HepG2 (cell line): ENCODE measurements around the gene DSTYK. TPM values are rescaled to one million over a fixed set of nuclear protein-coding genes. Genes with fewer than 3 reads are reported as not detected.

Experiments used
- EEA1 ChIP-seq: sonication (generic); formaldehyde crosslinking; IDR thresholded peaks from 2 replicates; pipeline ENCODE4 v1.5.1; 2020; ENCODE audit warnings: mild to moderate bottlenecking, missing genetic modification reagents, borderline replicate concordance
- HIVEP1 ChIP-seq: sonication (generic); formaldehyde crosslinking; IDR thresholded peaks from 2 replicates; pipeline ENCODE4 v1.4.0; 2020; ENCODE audit warnings: mild to moderate bottlenecking, missing genetic modification reagents
- HOXA5 ChIP-seq: sonication (generic); formaldehyde crosslinking; IDR thresholded peaks from 2 replicates; pipeline ENCODE4 v1.4.0; 2020; ENCODE audit warnings: missing genetic modification reagents
- MAFK ChIP-seq, 2 experiments: IDR thresholded peaks in 1 of 2; conservative IDR thresholded peaks in 1 of 2; 2 replicates each; pipeline ENCODE4 v1.6.1; 2011; ENCODE audit warnings: improper control_type of control experiment in 2 of 2, low read length in 2 of 2
- MEIS2 ChIP-seq: sonication (generic); formaldehyde crosslinking; IDR thresholded peaks from 2 replicates; pipeline ENCODE4 v1.9.0; 2021; ENCODE audit warnings: mild to moderate bottlenecking, missing genetic modification reagents
- MTA3 ChIP-seq: sonication (generic); formaldehyde crosslinking; IDR thresholded peaks from 2 replicates; pipeline ENCODE4 v1.4.0; 2020; ENCODE audit warnings: missing genetic modification reagents
- MTF2 ChIP-seq: sonication (generic); formaldehyde crosslinking; IDR thresholded peaks from 2 replicates; pipeline ENCODE4 v1.5.0; 2020; ENCODE audit warnings: missing genetic modification reagents, borderline replicate concordance
- REPIN1 ChIP-seq: sonication (generic); formaldehyde crosslinking; IDR thresholded peaks from 2 replicates; pipeline ENCODE4 v1.8.0; 2022; ENCODE audit warnings: missing genetic modification reagents, low read depth, mild to moderate bottlenecking, borderline replicate concordance
- SALL1 ChIP-seq: sonication (generic); formaldehyde crosslinking; IDR thresholded peaks from 2 replicates; pipeline ENCODE4 v1.8.0; 2022; ENCODE audit warnings: mild to moderate bottlenecking, missing genetic modification reagents
- SAP130 ChIP-seq: IDR thresholded peaks from 2 replicates; pipeline ENCODE4 v1.6.1; 2016; ENCODE audit warnings: low read depth
- SCMH1 ChIP-seq: sonication (generic); formaldehyde crosslinking; IDR thresholded peaks from 2 replicates; pipeline ENCODE4 v1.9.0; 2021; ENCODE audit warnings: missing genetic modification reagents, mild to moderate bottlenecking, borderline replicate concordance
- SIN3A ChIP-seq: IDR thresholded peaks from 2 replicates; pipeline ENCODE4 v1.6.1; 2011; ENCODE audit warnings: low read depth, mild to moderate bottlenecking, control low read depth, low read length, borderline replicate concordance
- SNAPC2 ChIP-seq: sonication (generic); formaldehyde crosslinking; IDR thresholded peaks from 2 replicates; pipeline ENCODE4 v1.8.1; 2022; ENCODE audit warnings: mild to moderate bottlenecking, missing genetic modification reagents
- ZBTB8A ChIP-seq: sonication (generic); formaldehyde crosslinking; IDR thresholded peaks from 2 replicates; pipeline ENCODE4 v1.4.0; 2020; ENCODE audit warnings: mild to moderate bottlenecking, low read depth, missing genetic modification reagents, borderline replicate concordance
- ZNF709 ChIP-seq: sonication (generic); formaldehyde crosslinking; IDR thresholded peaks from 2 replicates; pipeline ENCODE4 v1.5.0; 2020; ENCODE audit warnings: mild to moderate bottlenecking, missing genetic modification reagents
- polyA plus RNA-seq, 8 experiments: library from polyadenylated mRNA; depleted of rRNA in 3 of 8; stranded (reverse) in 7 of 8; unstranded in 1 of 8; fragments of >200 nt; fragmentation: Illumina TruSeq in 4 of 8; extraction: Trizol in 4 of 8; gene quantifications; 2 replicates each; pipeline versions ENCODE4 v1.2.1 to v1.2.3, GENCODE V29; 2011 to 2016; ENCODE audit warnings: low read depth in 4 of 8, missing spikeins in 1 of 8, mixed read lengths in 1 of 8; ENCODE audit not compliant: insufficient read depth in 1 of 8
- total RNA-seq, 5 experiments: library from RNA; depleted of rRNA; stranded (reverse); fragments of >200 nt; fragmentation: Illumina TruSeq; extraction: Trizol; gene quantifications; 2 replicates each; pipeline ENCODE4 v1.2.3, GENCODE V29; 2016; ENCODE audit warnings: low read depth in 1 of 5
- TF ChIP-seq, protein P1 (sequence below): sonication (generic); formaldehyde crosslinking; conservative IDR thresholded peaks from 2 replicates; pipeline ENCODE4 v1.8.1; 2023; ENCODE audit warnings: missing genetic modification reagents
- TF ChIP-seq, protein P2 (sequence below): sonication (generic); formaldehyde crosslinking; IDR thresholded peaks from 2 replicates; pipeline ENCODE4 v1.4.0; 2020; ENCODE audit warnings: missing genetic modification reagents, borderline replicate concordance
- TF ChIP-seq, protein P3 (sequence below): sonication (generic); formaldehyde crosslinking; IDR thresholded peaks from 2 replicates; pipeline ENCODE4 v1.4.0; 2020; ENCODE audit warnings: missing genetic modification reagents

DSTYK gene
- total and polyA plus RNA-seq, 2 of the 13 experiments (the other 11 are each of a cell fraction or from before 2014, with no cell fraction given), result 2.6 to 4.8 TPM

DNA sequence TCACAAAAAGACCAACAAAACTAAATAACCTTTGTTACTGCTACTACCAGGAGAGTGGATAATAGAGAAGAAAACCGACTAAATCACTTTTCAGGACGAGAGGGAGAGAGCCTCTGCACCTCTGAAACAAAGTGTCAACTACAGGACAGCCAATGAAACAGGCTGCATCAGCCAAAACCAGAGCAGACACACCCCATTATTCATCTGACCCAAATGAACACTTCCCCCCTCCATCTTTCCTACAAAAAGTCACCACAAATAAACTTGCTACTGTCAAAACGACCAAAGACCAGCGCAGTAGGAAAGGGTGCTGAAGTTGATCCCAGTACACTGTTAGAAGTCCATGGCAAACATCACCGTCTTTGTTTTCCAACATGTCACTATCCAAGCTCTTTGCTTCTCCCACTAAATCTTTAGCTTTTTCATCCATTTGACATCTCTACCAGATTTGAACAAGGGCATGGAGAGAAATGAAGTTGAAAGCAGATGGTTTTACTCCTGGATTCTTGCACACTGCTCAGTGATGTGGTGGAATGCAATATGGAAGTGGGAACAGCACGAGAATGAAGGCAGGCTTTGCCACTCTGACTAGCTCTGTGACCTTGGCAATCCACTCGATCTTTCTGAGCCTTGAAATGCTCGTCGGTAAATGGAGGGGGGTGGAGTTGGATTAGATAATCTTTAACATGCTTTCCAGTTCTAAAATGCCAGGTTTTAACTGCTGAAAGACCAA is 20.5 kb downstream of the DSTYK start (continued):
- TF ChIP-seq SNAPC2 (CRISPR knock-in tag) (no peak), ZBTB8A (CRISPR knock-in tag) (no peak), HIVEP1 (CRISPR knock-in tag) (no peak), EEA1 (CRISPR knock-in tag) (no peak), MTA3 (no peak), SIN3A (no peak), MTF2 (CRISPR knock-in tag) (no peak), MAFK (conservative IDR thresholded peaks at IDR 0.05 in 1 of 2, IDR thresholded peaks at IDR 0.05 in 1 of 2; ENCODE audit: low read length in 2 of 2) (no peak), SAP130 (CRISPR knock-in tag) (peak; percentile 46; the same call in 1 of the 2 replicates), MEIS2 (CRISPR knock-in tag) (no peak), SCMH1 (CRISPR knock-in tag) (no peak), SALL1 (CRISPR knock-in tag) (peak; percentile 44; the same call in 1 of the 2 replicates), ZNF709 (CRISPR knock-in tag) (no peak), HOXA5 (CRISPR knock-in tag) (no peak), REPIN1 (CRISPR knock-in tag) (0 out of 2 replicates have a peak, but pooled peaks have one; percentile 39)
- TF ChIP-seq, protein P1, sequence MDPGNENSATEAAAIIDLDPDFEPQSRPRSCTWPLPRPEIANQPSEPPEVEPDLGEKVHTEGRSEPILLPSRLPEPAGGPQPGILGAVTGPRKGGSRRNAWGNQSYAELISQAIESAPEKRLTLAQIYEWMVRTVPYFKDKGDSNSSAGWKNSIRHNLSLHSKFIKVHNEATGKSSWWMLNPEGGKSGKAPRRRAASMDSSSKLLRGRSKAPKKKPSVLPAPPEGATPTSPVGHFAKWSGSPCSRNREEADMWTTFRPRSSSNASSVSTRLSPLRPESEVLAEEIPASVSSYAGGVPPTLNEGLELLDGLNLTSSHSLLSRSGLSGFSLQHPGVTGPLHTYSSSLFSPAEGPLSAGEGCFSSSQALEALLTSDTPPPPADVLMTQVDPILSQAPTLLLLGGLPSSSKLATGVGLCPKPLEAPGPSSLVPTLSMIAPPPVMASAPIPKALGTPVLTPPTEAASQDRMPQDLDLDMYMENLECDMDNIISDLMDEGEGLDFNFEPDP, result no peak
- TF ChIP-seq, protein P2, sequence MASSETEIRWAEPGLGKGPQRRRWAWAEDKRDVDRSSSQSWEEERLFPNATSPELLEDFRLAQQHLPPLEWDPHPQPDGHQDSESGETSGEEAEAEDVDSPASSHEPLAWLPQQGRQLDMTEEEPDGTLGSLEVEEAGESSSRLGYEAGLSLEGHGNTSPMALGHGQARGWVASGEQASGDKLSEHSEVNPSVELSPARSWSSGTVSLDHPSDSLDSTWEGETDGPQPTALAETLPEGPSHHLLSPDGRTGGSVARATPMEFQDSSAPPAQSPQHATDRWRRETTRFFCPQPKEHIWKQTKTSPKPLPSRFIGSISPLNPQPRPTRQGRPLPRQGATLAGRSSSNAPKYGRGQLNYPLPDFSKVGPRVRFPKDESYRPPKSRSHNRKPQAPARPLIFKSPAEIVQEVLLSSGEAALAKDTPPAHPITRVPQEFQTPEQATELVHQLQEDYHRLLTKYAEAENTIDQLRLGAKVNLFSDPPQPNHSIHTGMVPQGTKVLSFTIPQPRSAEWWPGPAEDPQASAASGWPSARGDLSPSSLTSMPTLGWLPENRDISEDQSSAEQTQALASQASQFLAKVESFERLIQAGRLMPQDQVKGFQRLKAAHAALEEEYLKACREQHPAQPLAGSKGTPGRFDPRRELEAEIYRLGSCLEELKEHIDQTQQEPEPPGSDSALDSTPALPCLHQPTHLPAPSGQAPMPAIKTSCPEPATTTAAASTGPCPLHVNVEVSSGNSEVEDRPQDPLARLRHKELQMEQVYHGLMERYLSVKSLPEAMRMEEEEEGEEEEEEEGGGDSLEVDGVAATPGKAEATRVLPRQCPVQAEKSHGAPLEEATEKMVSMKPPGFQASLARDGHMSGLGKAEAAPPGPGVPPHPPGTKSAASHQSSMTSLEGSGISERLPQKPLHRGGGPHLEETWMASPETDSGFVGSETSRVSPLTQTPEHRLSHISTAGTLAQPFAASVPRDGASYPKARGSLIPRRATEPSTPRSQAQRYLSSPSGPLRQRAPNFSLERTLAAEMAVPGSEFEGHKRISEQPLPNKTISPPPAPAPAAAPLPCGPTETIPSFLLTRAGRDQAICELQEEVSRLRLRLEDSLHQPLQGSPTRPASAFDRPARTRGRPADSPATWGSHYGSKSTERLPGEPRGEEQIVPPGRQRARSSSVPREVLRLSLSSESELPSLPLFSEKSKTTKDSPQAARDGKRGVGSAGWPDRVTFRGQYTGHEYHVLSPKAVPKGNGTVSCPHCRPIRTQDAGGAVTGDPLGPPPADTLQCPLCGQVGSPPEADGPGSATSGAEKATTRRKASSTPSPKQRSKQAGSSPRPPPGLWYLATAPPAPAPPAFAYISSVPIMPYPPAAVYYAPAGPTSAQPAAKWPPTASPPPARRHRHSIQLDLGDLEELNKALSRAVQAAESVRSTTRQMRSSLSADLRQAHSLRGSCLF (CRISPR knock-in tag), result no peak
- TF ChIP-seq, protein P3, sequence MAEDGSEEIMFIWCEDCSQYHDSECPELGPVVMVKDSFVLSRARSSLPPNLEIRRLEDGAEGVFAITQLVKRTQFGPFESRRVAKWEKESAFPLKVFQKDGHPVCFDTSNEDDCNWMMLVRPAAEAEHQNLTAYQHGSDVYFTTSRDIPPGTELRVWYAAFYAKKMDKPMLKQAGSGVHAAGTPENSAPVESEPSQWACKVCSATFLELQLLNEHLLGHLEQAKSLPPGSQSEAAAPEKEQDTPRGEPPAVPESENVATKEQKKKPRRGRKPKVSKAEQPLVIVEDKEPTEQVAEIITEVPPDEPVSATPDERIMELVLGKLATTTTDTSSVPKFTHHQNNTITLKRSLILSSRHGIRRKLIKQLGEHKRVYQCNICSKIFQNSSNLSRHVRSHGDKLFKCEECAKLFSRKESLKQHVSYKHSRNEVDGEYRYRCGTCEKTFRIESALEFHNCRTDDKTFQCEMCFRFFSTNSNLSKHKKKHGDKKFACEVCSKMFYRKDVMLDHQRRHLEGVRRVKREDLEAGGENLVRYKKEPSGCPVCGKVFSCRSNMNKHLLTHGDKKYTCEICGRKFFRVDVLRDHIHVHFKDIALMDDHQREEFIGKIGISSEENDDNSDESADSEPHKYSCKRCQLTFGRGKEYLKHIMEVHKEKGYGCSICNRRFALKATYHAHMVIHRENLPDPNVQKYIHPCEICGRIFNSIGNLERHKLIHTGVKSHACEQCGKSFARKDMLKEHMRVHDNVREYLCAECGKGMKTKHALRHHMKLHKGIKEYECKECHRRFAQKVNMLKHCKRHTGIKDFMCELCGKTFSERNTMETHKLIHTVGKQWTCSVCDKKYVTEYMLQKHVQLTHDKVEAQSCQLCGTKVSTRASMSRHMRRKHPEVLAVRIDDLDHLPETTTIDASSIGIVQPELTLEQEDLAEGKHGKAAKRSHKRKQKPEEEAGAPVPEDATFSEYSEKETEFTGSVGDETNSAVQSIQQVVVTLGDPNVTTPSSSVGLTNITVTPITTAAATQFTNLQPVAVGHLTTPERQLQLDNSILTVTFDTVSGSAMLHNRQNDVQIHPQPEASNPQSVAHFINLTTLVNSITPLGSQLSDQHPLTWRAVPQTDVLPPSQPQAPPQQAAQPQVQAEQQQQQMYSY (CRISPR knock-in tag), result no peak
